Adrenal gland (tissue), 12 donors: ENCODE data around the gene NT5DC3. TPM values are rescaled to one million over a fixed set of nuclear protein-coding genes. Genes with fewer than 3 reads are reported as not detected.

Experiments used
- DNase-seq, 7 donors: peaks; one replicate each; pipeline ENCODE4 v3.0.0-alpha.2; 2019 to 2020
- H3K27ac ChIP-seq, 5 donors: fragments of 200-600 bp; sonication (generic) in 4 of 5; 1 replicate in 3 of 5; 2 replicates in 2 of 5; pipeline versions ENCODE4 v1.5.1 to v1.8.0; 2016 to 2020; ENCODE audit warnings: mild to moderate bottlenecking in 1 of 5
- H3K27me3 ChIP-seq: fragments of 200-600 bp; 2 replicates; pipeline ENCODE4 v1.8.0; 2021
- H3K36me3 ChIP-seq, 2 donors: fragments of 200-600 bp; replicated peaks in 1 of 2; 1 replicate in 1 of 2; 2 replicates in 1 of 2; pipeline versions ENCODE4 v1.5.1 to v1.8.0; 2018 to 2022
- H3K4me1 ChIP-seq, 2 donors: fragments of 200-600 bp; replicated peaks in 1 of 2; 1 replicate in 1 of 2; 2 replicates in 1 of 2; pipeline versions ENCODE4 v1.5.1 to v1.8.0; 2018 to 2021
- H3K4me3 ChIP-seq, 4 donors: fragments of 200-600 bp; sonication (generic) in 3 of 4; one replicate each; pipeline ENCODE4 v1.5.1; 2016 to 2018
- H3K9me3 ChIP-seq, 3 donors: fragments of 200-600 bp; sonication (generic) in 1 of 3; replicated peaks in 1 of 3; 1 replicate in 2 of 3; 2 replicates in 1 of 3; pipeline versions ENCODE4 v1.5.1 to v1.8.0; 2016 to 2021
- CTCF ChIP-seq, 6 experiments: fragments of 450-650 bp in 4 of 6; fragments of 200-600 bp in 2 of 6; sonication (generic) in 1 of 6; IDR thresholded peaks; 1 replicate in 5 of 6; 2 replicates in 1 of 6; pipeline versions ENCODE4 v1.5.1 to v1.8.0; 2016 to 2021; ENCODE audit warnings: antibody characterized with exemption in 6 of 6, mild to moderate bottlenecking in 2 of 6, moderate library complexity in 1 of 6
- POLR2A ChIP-seq, 2 donors: fragments of 450-650 bp; IDR thresholded peaks; one replicate each; pipeline ENCODE4 v1.6.1; 2017; ENCODE audit warnings: antibody characterized with exemption in 2 of 2, mild to moderate bottlenecking in 2 of 2, moderate library complexity in 1 of 2
- WGBS, 4 donors: extraction: QIAGEN DNeasy Blood & Tissue Kit in 2 of 4; methylation state at CpG; one replicate each; pipeline versions ENCODE4 v1.1.5 to v1.1.7; 2013 to 2017; 5-methylcytosine and 5-hydroxymethylcytosine counted together
- intact Hi-C, 2 donors: fragments of 100-400 bp; cut with DNase I; formaldehyde crosslinking; loops; one replicate each; pipeline versions ENCODE4 v1.14.1 to v1.15.0; 2022 to 2023
- polyA plus RNA-seq, 3 donors: library from polyadenylated mRNA; stranded (reverse); fragments of 200-250 nt in 2 of 3; fragments of 350-450 nt in 1 of 3; fragmentation: Illumina TruSeq in 1 of 3; extraction: RNeasy Lipid Tissue Mini Kit (QIAGEN cat#74804) in 1 of 3; gene quantifications; one replicate each; pipeline ENCODE4 v1.2.3, GENCODE V29; 2013 to 2014
- total RNA-seq, 9 donors: library from RNA; depleted of rRNA in 4 of 9; stranded (reverse); fragments of >200 nt in 4 of 9; fragments of 120-200 nt in 1 of 9; fragmentation: NEBNext Ultra II Directional in 1 of 9; extraction: Animal tissue kit (Norgen Biotek cat#: 25700) in 1 of 9; gene quantifications; one replicate each; pipeline versions ENCODE4 v1.1.0 to v1.2.4, GENCODE V29; 2013 to 2023
- donor health status: healthy with polysubstance abuse.
- donor health status: Bipolar disorder and iron deficiency.
- donor health status: DM: yes; HTN: yes; CAD: no.
- donor health status: DM: no; HTN: no; CAD: no.
- donor health status: DM: no; HTN: no; CAD: no.
- donor health status: DM: yes; HTN: yes; CAD: no.

The NT5DC3 gene
- total and polyA plus RNA-seq, 12 donors: 4.1 to 14.9 (median 7.2) TPM

- 24 to 45% (median 39%) methylated on average over 4 of the region's 4 CpGs for WGBS, 4 donors
- Histone ChIP-seq H3K36me3 (no peaks in the 10 kb centered on the region), H3K9me3 (no peaks in the 10 kb centered on the region), H3K4me3 (no peak overlapping the region), H3K27ac (peak overlapping the region in 2 of 5 donors; percentile 11 to 32), H3K4me1 (peaks cover 14 to 21% of the 10 kb centered on the region in 2 donors), H3K27me3 (no peaks in the 10 kb centered on the region)
- DNase-seq: no peak
- TF ChIP-seq POLR2A (IDR thresholded peaks at IDR 0.05): no peak
- no peak for TF ChIP-seq CTCF (IDR thresholded peaks at IDR 0.05)
- intact Hi-C loops: no loop called here
Observed at GRCh38 chr12:103813949-103814348, 27.1 kb downstream of the NT5DC3 start.

DNA sequence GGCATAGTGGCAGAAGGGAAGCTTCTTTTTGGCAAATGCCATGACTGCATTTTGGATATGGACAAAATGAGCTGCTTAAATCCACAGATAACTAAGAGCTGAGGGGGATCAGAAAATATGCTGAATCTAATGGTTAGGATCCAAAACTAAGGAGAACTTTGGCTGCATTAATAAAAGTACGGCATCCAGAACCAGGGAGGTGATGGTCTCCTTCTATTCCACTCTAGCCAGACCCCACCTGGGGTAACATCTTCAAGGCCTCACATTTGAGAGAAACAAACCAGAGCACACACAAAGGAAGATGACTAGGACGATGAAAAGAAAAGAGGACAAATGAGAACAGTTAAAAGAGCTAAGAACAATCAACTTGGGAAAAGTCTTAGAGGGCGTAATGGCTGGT is 27.6 kb downstream of the NT5DC3 start:
- Histone ChIP-seq H3K4me1 (peaks cover 14 to 21% of the 10 kb centered on the region in 2 donors), H3K27me3 (no peaks in the 10 kb centered on the region), H3K27ac (no peak overlapping the region), H3K36me3 (no peaks in the 10 kb centered on the region), H3K4me3 (no peak overlapping the region), H3K9me3 (no peaks in the 10 kb centered on the region)
- no peak for DNase-seq
- 88 to 93% (median 90%) methylated on average over 3 of the region's 3 CpGs for WGBS, 4 donors
- TF ChIP-seq POLR2A (IDR thresholded peaks at IDR 0.05): no peak
- no peak for TF ChIP-seq CTCF (IDR thresholded peaks at IDR 0.05)
- intact Hi-C loops: no loop called here

DNA sequence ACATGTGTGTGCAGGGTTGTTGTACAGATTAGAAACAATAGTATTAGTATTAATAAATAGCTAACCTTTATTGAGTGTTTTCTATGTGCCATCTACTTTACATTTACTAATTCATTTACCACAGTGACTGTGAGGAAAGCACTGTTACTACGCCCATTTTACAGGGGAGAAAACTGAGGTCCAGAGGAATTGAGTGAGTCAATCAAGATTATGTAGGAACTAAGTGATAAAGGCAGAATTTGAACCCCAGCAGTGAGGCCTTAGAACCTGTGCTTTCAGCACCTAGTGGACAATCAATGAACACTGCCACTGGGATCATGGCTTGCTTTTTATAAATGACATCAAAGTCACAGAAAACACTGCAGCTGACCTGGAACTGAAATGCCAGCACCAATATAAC is 28.2 kb downstream of the NT5DC3 start:
- H3K36me3 ChIP-seq: no peaks in the 10 kb centered on the region
- H3K27me3 ChIP-seq: no peaks in the 10 kb centered on the region
- no peak overlapping the region for H3K4me3 ChIP-seq
- WGBS, 4 donors: 93 to 100% (median 97%) methylated on average over 1 of the region's 1 CpG
- TF ChIP-seq POLR2A (IDR thresholded peaks at IDR 0.05) (no peak), CTCF (IDR thresholded peaks at IDR 0.05) (no peak)
- H3K4me1 ChIP-seq: peaks cover 17 to 27% of the 10 kb centered on the region in 2 donors
- no peak for DNase-seq
- intact Hi-C loops: no loop called here
- H3K27ac ChIP-seq: no peak overlapping the region
- H3K9me3 ChIP-seq: no peaks in the 10 kb centered on the region

DNA sequence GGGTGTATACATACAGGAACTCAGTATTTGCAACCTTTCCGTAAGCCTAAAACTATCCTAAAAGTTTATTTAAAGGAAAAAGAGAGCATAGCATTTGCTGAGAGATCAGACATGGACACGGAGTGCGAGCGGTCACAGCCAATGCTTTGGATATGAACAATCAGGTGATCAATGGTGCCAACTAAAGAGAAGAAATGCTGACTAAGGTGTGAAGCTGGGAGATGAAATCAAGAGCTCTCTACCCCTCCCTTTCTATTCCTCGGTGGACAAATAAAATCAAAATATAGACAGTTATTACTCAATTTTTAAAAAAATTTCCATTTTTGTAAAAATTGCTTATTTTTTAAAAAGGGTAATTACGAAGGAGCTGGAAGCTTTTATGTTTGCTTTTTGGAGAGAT is 29.2 kb downstream of the NT5DC3 start:
- Histone ChIP-seq H3K27me3 (no peaks in the 10 kb centered on the region), H3K27ac (no peak overlapping the region), H3K4me1 (peaks cover 17 to 33% of the 10 kb centered on the region in 2 donors), H3K36me3 (no peaks in the 10 kb centered on the region), H3K4me3 (no peak overlapping the region), H3K9me3 (no peaks in the 10 kb centered on the region)
- no peak for DNase-seq
- WGBS, 4 donors: 80 to 98% (median 87%) methylated on average over 6 of the region's 6 CpGs
- TF ChIP-seq POLR2A (IDR thresholded peaks at IDR 0.05): no peak
- TF ChIP-seq CTCF (IDR thresholded peaks at IDR 0.05): no peak
- intact Hi-C loops: no loop called here
